ENCODE results near the gene FBXO4.

FBXO4 gene

DNA sequence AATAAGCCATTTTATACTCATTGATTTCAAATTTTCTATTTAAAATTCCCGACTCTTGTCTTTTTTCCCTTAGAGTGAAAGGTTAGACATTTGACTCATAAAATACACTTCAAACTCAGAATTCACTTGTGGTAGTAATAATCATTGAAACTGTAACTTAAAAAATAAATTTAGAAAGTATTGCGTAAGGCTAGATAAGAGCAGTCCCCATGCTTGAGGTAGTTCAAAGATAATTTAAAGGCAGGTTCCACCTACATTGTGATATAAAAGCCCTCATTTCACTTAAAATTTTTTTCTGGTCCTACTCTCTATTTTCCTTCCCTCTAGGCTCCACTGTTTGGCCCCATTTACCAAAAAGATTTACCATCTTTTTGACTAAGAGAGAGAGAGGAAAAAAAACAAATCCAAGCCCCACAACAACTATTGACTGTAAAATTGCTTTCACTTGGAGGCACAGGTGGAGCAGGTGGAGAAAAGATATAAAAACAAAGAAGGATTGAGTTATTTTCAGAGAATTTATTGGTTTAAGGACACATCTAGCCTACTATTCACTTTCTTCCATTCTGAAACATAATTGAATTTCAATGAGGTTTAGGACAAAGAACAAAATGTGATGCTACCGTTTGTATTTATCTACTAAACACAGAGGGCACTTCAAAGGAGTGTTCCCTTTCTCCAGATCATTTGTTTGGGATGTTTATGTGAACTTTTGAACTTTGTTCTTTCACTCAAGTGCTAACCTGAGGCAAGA is 61.0 kb downstream of the FBXO4 start:
- DNase-seq, result no peak

Data from activated naive CD4-positive, alpha-beta T cell treated with Interleukin-2 at 50 U/mL for 16 hours (primary cell).